Prostate gland (tissue), 2 donors: Measurements from ENCODE around the gene MMP15. TPM values are rescaled to one million over a fixed set of nuclear protein-coding genes. Genes with fewer than 3 reads are reported as not detected.
"Not testable (repeated sequence)": the region's sequence is repeated elsewhere in the genome, so short reads cannot be mapped to it uniquely, and the experiment has no call there.

Experiments used
- DNase-seq: peaks from one replicate; pipeline ENCODE4 v3.0.0-alpha.2; 2019; ENCODE audit warnings: low spot score
- H3K27ac ChIP-seq, 2 donors: fragments of 200-600 bp; sonication (generic); 2 replicates each; pipeline ENCODE4 v1.5.1; 2017 to 2019
- H3K27me3 ChIP-seq: fragments of 200-600 bp; sonication (generic); replicated peaks from 2 replicates; pipeline ENCODE4 v1.5.1; 2019; ENCODE audit not compliant: insufficient read depth
- H3K36me3 ChIP-seq, 2 donors: fragments of 200-600 bp; sonication (generic); 1 replicate in 1 of 2; 2 replicates in 1 of 2; pipeline versions ENCODE4 v1.5.1 to v1.8.1; 2017 to 2019
- H3K4me1 ChIP-seq: fragments of 200-600 bp; sonication (generic); replicated peaks from 2 replicates; pipeline ENCODE4 v1.5.1; 2019
- H3K4me3 ChIP-seq, 2 donors: fragments of 200-600 bp; sonication (generic); 2 replicates each; pipeline ENCODE4 v1.5.1; 2017 to 2019
- H3K9me3 ChIP-seq: fragments of 200-600 bp; sonication (generic); 2 replicates; pipeline ENCODE4 v1.5.1; 2017
- POLR2A ChIP-seq: fragments of 450-650 bp; IDR thresholded peaks from one replicate; pipeline ENCODE4 v1.6.1; 2016; ENCODE audit warnings: antibody characterized with exemption, mild to moderate bottlenecking
- POLR2AphosphoS5 ChIP-seq: sonication (generic); formaldehyde crosslinking; IDR thresholded peaks from one replicate; pipeline ENCODE4 v1.6.1; 2017; ENCODE audit warnings: antibody characterized with exemption
- WGBS: methylation state at CpG from one replicate; pipeline ENCODE4 v1.1.5; 2018; 5-methylcytosine and 5-hydroxymethylcytosine counted together
- intact Hi-C: fragments of 100-400 bp; cut with DNase I; formaldehyde crosslinking; loops from one replicate; pipeline ENCODE4 v1.14.2; 2022
- total RNA-seq, 2 donors: library from RNA; depleted of rRNA; stranded (reverse); fragments of >200 nt; gene quantifications; one replicate each; pipeline ENCODE4 v1.1.0, GENCODE V29; 2016
- TF ChIP-seq, protein P1 (sequence below), 4 experiments: fragments of 200-600 bp in 2 of 4; fragments of 450-650 bp in 2 of 4; sonication (generic) in 2 of 4; IDR thresholded peaks; 1 replicate in 3 of 4; 2 replicates in 1 of 4; pipeline ENCODE4 v1.5.1; 2016 to 2019; ENCODE audit warnings: antibody characterized with exemption in 4 of 4, mild to moderate bottlenecking in 2 of 4, moderate library complexity in 2 of 4

The MMP15 gene
- total RNA-seq, 2 donors from 2014 or later = 8.0 to 232 TPM

DNA sequence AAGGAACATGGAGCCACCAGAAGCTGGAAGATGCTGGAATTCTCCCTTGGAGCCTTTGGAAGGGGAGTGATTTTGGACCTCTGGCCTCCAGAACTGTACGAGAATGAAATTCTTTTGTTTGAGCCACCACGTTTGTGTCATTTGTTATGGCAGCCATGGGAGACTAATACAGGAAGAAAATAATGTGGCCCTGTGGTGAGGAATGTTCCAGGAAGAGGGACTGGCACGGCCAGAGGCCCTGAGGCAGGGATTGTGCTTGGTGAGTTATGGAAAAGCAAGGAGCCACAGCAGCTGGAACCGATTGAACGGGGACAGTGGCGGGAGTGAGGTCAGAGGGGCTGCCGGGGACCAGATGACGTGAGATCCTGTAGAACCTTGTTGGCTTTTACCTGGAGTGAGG is 52.2 kb downstream of the MMP15 start:
- no peaks in the 10 kb centered on the region for H3K9me3 ChIP-seq
- TF ChIP-seq POLR2A = no peak
- no peak for TF ChIP-seq POLR2AphosphoS5
- TF ChIP-seq, protein P1, sequence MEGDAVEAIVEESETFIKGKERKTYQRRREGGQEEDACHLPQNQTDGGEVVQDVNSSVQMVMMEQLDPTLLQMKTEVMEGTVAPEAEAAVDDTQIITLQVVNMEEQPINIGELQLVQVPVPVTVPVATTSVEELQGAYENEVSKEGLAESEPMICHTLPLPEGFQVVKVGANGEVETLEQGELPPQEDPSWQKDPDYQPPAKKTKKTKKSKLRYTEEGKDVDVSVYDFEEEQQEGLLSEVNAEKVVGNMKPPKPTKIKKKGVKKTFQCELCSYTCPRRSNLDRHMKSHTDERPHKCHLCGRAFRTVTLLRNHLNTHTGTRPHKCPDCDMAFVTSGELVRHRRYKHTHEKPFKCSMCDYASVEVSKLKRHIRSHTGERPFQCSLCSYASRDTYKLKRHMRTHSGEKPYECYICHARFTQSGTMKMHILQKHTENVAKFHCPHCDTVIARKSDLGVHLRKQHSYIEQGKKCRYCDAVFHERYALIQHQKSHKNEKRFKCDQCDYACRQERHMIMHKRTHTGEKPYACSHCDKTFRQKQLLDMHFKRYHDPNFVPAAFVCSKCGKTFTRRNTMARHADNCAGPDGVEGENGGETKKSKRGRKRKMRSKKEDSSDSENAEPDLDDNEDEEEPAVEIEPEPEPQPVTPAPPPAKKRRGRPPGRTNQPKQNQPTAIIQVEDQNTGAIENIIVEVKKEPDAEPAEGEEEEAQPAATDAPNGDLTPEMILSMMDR (IDR thresholded peaks at IDR 0.05) = no peak
- DNase-seq = no peak
- H3K4me3 ChIP-seq = no peak overlapping the region
- no peaks in the 10 kb centered on the region for H3K27me3 ChIP-seq
- no peaks in the 10 kb centered on the region for H3K36me3 ChIP-seq
- H3K27ac ChIP-seq = no peak overlapping the region
- intact Hi-C loops = no loop called here
- 73% methylated on average over 8 of the region's 8 CpGs for WGBS
- H3K4me1 ChIP-seq = no peaks in the 10 kb centered on the region

DNA sequence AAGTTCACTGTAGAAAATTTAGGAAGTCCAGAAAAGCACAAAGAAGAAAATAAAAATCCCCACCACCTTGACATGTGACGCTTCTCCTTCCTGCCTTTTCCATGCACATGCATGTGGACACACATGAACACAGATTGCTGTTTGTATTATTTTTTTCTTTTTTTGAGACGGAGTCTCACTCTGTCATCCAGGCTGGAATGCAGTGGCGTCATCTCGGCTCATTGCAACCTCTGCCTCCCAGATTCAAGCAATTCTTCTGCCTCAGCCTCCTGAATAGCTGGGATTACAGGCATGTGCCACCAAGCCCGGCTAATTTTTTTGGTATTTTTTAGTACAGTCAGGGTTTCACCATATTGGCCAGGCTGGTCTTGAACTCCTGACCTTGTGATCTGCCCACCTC is 55.1 kb downstream of the MMP15 start:
- H3K9me3 ChIP-seq, intact Hi-C loops: not testable (repeated sequence)
- 87% methylated on average over 5 of the region's 5 CpGs for WGBS

DNA sequence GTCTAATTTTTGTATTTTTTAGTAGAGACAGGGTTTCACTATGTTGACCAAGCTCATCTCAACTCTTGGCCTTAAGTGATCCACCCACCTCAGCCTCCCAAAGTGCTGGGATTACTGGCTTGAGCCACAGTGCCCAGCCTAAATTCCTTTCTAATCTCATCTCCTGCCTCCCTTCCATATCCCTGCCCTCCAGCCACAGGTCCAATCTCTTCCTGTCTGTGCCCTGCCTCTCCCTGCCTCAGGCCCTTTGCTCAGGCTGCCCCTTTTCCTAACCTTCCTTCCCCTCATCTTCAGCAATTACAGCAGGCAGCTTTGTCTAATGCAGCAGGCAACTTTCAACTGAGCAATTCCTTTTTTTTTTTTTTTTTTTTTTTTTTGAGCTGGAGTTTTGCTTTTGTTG is 56.8 kb downstream of the MMP15 start:
- Histone ChIP-seq H3K36me3 (no peaks in the 10 kb centered on the region), H3K27ac (no peak overlapping the region), H3K4me1 (no peaks in the 10 kb centered on the region), H3K27me3 (no peaks in the 10 kb centered on the region), H3K4me3 (no peak overlapping the region), H3K9me3 (no peaks in the 10 kb centered on the region)
- DNase-seq = no peak
- TF ChIP-seq POLR2AphosphoS5 (no peak), POLR2A (no peak)
- TF ChIP-seq, protein P1 (IDR thresholded peaks at IDR 0.05) = no peak
- intact Hi-C loops = no loop called here

More for the DNA sequence above, 55.1 kb downstream of the MMP15 start:
- not testable (repeated sequence) for H3K27ac ChIP-seq, H3K27me3 ChIP-seq, H3K4me1 ChIP-seq, H3K36me3 ChIP-seq, H3K4me3 ChIP-seq, DNase-seq

DNA sequence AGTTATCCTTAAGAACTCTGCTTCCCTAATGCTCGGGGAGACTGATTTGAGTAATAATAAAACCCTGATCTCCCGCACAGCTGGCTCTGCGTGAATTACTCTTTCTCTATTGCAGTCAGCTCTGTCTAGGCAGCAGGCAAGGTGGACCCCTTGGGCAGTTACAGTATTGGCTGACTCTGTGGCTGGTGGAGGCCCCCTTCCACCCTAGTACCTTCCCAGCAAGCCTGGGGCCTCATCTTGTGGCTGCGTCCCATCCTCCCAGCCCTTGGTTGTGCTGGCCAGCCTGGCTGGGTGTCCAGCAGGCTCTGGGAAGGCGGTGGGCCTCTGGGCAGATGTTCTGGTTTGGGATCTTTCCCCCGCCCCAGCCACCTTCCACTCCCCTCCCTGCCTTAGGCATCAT is 59.1 kb downstream of the MMP15 start:
- Histone ChIP-seq H3K36me3 (no peaks in the 10 kb centered on the region), H3K9me3 (no peaks in the 10 kb centered on the region), H3K27ac (no peak overlapping the region), H3K27me3 (no peaks in the 10 kb centered on the region), H3K4me1 (no peaks in the 10 kb centered on the region), H3K4me3 (no peak overlapping the region)
- WGBS = 74% methylated on average over 6 of the region's 6 CpGs
- no peak for DNase-seq
- intact Hi-C loops = no loop called here
- no peak for TF ChIP-seq POLR2A
- TF ChIP-seq POLR2AphosphoS5 = no peak
- TF ChIP-seq, protein P1 (IDR thresholded peaks at IDR 0.05) = no peak

DNA sequence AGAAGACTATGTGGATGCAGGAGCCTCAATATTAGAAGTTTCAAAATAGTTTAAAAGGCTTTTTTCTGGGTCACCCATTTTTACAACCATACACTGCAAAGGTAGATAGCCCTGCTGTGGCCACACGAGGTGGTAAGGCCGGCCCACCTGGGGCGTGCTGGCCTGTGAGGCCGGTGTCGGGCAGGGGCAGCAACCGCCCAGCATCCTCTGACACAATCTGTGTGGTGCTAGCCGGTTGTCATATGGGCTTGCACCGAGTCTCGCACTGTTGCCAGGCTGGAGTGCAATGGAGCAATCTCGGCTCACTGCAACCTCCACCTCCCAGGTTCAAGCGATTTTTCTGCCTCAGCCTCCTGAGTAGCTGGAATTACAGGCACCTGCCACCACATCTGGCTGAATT is 59.6 kb downstream of the MMP15 start:
- DNase-seq = no peak
- WGBS = 97% methylated on average over 11 of the region's 11 CpGs
- Histone ChIP-seq H3K27ac (no peak overlapping the region), H3K9me3 (no peaks in the 10 kb centered on the region), H3K4me1 (no peaks in the 10 kb centered on the region), H3K4me3 (no peak overlapping the region), H3K36me3 (no peaks in the 10 kb centered on the region), H3K27me3 (no peaks in the 10 kb centered on the region)
- TF ChIP-seq, protein P1 (IDR thresholded peaks at IDR 0.05) = no peak
- TF ChIP-seq POLR2AphosphoS5 (no peak), POLR2A (no peak)
- intact Hi-C loops = no loop called here
